ENCODE measurements around the gene GSC.

Gene GSC

GRCh38 chr14:94779713-94780112, 9.8 kb upstream of the GSC start:
- H3K4me3 ChIP-seq (ENCODE audit: low read depth, low read length) = no peak overlapping the region
- TF ChIP-seq, protein P1, sequence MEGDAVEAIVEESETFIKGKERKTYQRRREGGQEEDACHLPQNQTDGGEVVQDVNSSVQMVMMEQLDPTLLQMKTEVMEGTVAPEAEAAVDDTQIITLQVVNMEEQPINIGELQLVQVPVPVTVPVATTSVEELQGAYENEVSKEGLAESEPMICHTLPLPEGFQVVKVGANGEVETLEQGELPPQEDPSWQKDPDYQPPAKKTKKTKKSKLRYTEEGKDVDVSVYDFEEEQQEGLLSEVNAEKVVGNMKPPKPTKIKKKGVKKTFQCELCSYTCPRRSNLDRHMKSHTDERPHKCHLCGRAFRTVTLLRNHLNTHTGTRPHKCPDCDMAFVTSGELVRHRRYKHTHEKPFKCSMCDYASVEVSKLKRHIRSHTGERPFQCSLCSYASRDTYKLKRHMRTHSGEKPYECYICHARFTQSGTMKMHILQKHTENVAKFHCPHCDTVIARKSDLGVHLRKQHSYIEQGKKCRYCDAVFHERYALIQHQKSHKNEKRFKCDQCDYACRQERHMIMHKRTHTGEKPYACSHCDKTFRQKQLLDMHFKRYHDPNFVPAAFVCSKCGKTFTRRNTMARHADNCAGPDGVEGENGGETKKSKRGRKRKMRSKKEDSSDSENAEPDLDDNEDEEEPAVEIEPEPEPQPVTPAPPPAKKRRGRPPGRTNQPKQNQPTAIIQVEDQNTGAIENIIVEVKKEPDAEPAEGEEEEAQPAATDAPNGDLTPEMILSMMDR (IDR thresholded peaks at IDR 0.05; ENCODE audit: control insufficient read depth, extremely low read depth, insufficient read depth) = no peak
- DNase-seq (ENCODE audit: low read depth) = no peak

- DNase-seq (ENCODE audit: low read depth) = no peak
Observed at GRCh38 chr14:94775871-94776210, 5.9 kb upstream of the GSC start.

DNA sequence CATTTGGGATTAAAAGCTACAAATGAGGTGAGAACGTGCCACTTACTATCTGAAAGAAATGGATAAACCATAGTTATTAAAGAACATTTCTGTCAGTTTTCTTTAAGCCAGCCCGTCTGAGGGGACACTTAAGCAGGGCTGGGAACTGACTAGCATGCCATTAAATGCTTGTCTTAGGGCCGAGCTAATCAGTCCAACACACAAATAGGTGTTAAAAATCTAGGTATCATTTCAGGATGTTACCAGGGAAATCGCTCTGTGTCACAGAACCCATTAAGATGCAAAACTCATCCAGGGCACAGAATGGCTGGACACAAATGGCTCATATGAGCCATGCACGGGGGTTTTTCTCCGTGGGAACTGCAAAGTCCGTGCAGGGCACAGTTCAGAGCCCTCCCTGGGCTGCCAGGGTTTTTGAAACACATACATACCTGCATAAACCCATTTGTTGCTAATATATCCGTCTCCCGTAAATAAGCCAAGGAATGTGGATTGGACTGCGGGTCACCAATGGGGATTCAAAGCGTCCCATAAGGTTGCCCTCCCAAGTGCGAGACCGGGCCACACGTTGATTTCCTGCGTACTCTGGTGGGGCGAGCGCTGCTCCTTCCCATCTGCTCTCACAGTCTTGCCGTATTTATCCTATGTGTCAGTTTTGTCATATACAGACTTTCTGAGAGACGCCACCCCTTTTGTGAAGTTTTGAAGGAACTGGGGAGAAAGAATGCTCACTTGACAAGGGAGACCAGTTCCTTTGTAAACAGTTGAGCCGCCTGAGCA, 5.4 kb upstream of the GSC start:
- no peak for DNase-seq (ENCODE audit: low read depth)
- TF ChIP-seq, protein P1 (IDR thresholded peaks at IDR 0.05; ENCODE audit: control insufficient read depth, extremely low read depth, insufficient read depth) = no peak
- no peak overlapping the region for H3K4me3 ChIP-seq (ENCODE audit: low read depth, low read length)

More at GRCh38 chr14:94775871-94776210, 5.9 kb upstream of the GSC start:
- no peak overlapping the region for H3K4me3 ChIP-seq (ENCODE audit: low read depth, low read length)
- TF ChIP-seq, protein P1 (IDR thresholded peaks at IDR 0.05; ENCODE audit: control insufficient read depth, extremely low read depth, insufficient read depth) = no peak

- H3K4me3 ChIP-seq (ENCODE audit: low read depth, low read length) = no peak overlapping the region
- DNase-seq (ENCODE audit: low read depth) = no peak
- TF ChIP-seq, protein P1 (IDR thresholded peaks at IDR 0.05; ENCODE audit: control insufficient read depth, extremely low read depth, insufficient read depth) = no peak
Observed at GRCh38 chr14:94774344-94775090, 4.6 kb upstream of the GSC start.

DNA sequence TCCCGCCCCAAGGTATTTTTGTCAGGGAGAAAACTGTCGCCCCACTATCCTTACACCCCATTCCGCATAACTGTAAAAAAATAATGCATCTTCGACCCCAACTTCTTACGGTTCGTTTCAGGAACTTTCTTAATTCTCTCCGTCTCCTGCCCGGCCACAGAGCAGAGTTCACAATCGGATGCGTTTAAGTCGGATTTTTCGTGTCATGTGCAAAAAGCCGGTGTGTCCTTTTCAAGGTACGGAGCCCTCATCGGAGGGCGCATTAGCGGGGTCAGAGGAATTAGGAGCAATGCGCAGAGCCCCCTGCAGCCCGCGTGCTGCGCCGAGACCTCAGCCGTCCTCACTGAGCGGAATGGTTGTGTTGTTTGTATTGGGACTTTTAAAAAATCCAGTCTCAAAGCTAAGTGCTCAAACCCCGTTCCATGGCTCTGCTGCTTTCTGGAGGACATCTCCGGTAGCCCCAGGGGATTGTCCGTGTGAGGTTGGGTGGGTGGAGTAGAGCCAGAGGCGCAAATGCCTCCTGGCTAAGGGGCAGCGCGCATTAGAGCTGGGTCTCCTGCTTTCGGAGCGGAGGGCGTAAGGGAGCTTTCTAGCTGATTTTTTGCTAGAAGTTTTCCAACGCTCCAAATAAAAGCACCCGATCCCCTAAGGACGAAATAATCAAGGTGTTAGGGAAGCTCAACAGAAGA, 3.9 kb upstream of the GSC start:
- TF ChIP-seq, protein P1 (IDR thresholded peaks at IDR 0.05; ENCODE audit: control insufficient read depth, extremely low read depth, insufficient read depth) = no peak
- no peak for DNase-seq (ENCODE audit: low read depth)
- H3K4me3 ChIP-seq (ENCODE audit: low read depth, low read length) = no peak overlapping the region

DNA sequence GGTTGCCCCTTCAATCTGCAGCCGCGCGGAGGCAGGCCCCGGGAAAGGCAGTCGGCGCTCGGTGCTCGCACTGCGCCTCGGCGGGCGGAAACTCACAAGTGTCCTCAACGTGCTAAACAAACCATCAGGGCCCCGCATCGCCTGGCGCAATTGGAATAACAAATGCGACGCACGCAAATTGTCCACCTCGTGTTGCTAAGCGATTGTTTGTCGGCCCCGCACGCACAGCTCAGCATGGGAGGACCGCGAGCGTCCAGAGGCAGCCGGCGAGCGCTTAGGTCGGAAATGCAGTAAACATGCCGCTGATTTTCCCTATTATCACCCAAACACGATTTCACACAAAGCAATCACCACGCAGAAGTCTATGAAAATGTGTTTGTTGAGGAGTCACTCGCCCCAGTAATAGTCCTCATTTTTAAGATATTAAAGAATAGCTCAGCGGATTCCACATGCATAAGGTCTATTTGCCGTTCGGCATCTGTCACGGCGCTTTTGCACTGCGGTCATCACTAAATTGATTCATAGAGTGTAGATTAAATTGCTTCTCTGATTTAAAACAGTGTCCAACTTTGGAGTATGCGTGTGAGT, 3.2 kb upstream of the GSC start:
- no peak overlapping the region for H3K4me3 ChIP-seq (ENCODE audit: low read depth, low read length)
- TF ChIP-seq, protein P1 (IDR thresholded peaks at IDR 0.05; ENCODE audit: control insufficient read depth, extremely low read depth, insufficient read depth) = no peak
- DNase-seq (ENCODE audit: low read depth) = no peak

Measured in LNCaP clone FGC (cell line).